NCI-H2196 (cell line): Measurements from ENCODE around the gene WDR72.
"Not testable (repeated sequence)": the region's sequence is repeated elsewhere in the genome, so short reads cannot be mapped to it uniquely, and the experiment has no call there.

Experiments
- DNase-seq: peaks from one replicate; lab custom pipeline; 2025; ENCODE audit not compliant: unreplicated experiment; lab: John Stamatoyannopoulos, UW

WDR72 gene

GRCh38 chr15:53710906-53711305, 48.6 kb downstream of the WDR72 start:
- DNase-seq: no peak

- no peak for DNase-seq
Observed at GRCh38 chr15:53709821-53710220, 49.6 kb downstream of the WDR72 start.

GRCh38 chr15:53695365-53695764, 64.1 kb downstream of the WDR72 start:
- no peak for DNase-seq

- DNase-seq: no peak
Observed at GRCh38 chr15:53694476-53694874, 65.0 kb downstream of the WDR72 start.

GRCh38 chr15:53693729-53694475, 65.6 kb downstream of the WDR72 start:
- no peak for DNase-seq

GRCh38 chr15:53684162-53684561, 75.3 kb downstream of the WDR72 start:
- DNase-seq: not testable (repeated sequence)

GRCh38 chr15:53681056-53681455, 78.4 kb downstream of the WDR72 start:
- no peak for DNase-seq

- no peak for DNase-seq
Observed at GRCh38 chr15:53675832-53676231, 83.6 kb downstream of the WDR72 start.

GRCh38 chr15:53671545-53671944, 87.9 kb downstream of the WDR72 start:
- DNase-seq: no peak

- no peak for DNase-seq
Observed at GRCh38 chr15:53670701-53671100, 88.8 kb downstream of the WDR72 start.

GRCh38 chr15:53665930-53666329, 93.5 kb downstream of the WDR72 start:
- DNase-seq: no peak

- DNase-seq: peak; percentile 32
Observed at GRCh38 chr15:53658827-53659555, 100.5 kb downstream of the WDR72 start.

GRCh38 chr15:53658255-53658654, 101.2 kb downstream of the WDR72 start:
- no peak for DNase-seq

GRCh38 chr15:53648934-53649333, 110.5 kb downstream of the WDR72 start:
- DNase-seq: no peak

- no peak for DNase-seq
Observed at GRCh38 chr15:53644660-53645059, 114.8 kb downstream of the WDR72 start.

GRCh38 chr15:53634517-53635106, 124.9 kb downstream of the WDR72 start:
- no peak for DNase-seq

GRCh38 chr15:53627279-53627678, 132.2 kb downstream of the WDR72 start:
- no peak for DNase-seq

- no peak for DNase-seq
Observed at GRCh38 chr15:53625962-53626845, 133.3 kb downstream of the WDR72 start.

- no peak for DNase-seq
Observed at GRCh38 chr15:53625260-53625659, 134.2 kb downstream of the WDR72 start.

- DNase-seq: no peak
Observed at GRCh38 chr15:53618461-53618860, 141.0 kb downstream of the WDR72 start.
